Measurements from ENCODE around the gene H2BK1.

DNA sequence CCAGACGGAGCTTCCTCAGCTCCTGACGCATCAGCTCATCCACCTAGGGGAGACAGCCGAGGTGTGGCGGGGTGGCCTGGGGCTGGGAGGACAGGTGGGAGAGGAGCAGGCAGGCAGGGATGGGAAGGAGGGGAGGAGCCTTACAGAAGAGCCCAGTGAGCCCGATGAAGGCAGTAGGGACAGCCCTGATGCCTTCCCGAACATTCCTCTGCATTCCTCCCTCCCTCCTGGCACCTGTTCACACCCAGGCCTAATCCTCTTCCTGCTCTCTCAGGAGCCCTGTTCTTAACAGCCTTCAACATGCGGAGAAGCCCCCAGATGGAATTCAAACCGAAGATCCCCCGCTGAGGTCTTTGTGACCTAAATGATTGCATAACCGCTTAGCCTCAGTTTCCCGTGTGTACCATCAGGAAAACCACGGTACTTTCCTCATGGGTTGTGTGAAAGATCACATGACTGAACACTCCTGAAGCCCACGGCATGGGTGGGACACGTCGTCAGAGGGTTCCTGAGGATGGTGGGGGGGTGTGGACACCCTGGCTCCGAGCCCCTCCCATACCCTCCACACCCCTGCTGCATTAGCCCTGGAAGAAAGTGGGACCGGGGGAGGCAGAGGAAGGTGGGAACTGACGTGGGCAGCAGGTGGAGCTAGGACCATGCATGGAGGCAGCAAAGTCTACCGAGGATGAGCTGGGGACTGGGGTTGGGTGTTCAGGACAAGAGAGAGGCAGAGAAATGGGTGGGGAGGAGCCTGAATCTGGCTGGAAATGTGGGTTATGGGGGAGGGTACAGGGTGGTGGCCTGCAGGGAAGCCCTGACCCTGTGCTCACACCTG, 14.5 kb downstream of the H2BK1 start:
- no peak for TF ChIP-seq CTCF (IDR thresholded peaks at IDR 0.05; ENCODE audit: borderline replicate concordance, extremely low read depth, low read length, poor library complexity, severe bottlenecking)
- no peak for TF ChIP-seq EZH2 (IDR thresholded peaks at IDR 0.05; ENCODE audit: borderline replicate concordance, low read depth, low read length, severe bottlenecking)

Data from DND-41 (cell line).